Motor neuron (in vitro differentiated cells): ENCODE data around the gene IKZF5. TPM values are rescaled to one million over a fixed set of nuclear protein-coding genes. Genes with fewer than 3 reads are reported as not detected.

Source experiments
- ATAC-seq, 8 experiments: fragments of 200-7000 bp; cut with Tn5 transposase; replicated peaks in 6 of 8; 2 replicates each; pipeline ENCODE4 v1.8.0; 2021; ENCODE audit warnings: mild to moderate bottlenecking in 8 of 8, moderate library complexity in 8 of 8
- H3K27ac ChIP-seq, 2 donors: fragments of 250-450 bp; sonication (Bioruptor Pico); 2 replicates each; pipeline ENCODE4 v1.9.0; 2021; ENCODE audit warnings: antibody characterized with exemption in 2 of 2, mild to moderate bottlenecking in 2 of 2, moderate library complexity in 1 of 2
- H3K4me1 ChIP-seq, 2 donors: fragments of 250-450 bp; sonication (Bioruptor Pico); replicated peaks in 1 of 2; 2 replicates each; pipeline ENCODE4 v1.6.1; 2021; ENCODE audit warnings: antibody characterized with exemption in 2 of 2, mild to moderate bottlenecking in 2 of 2, moderate library complexity in 1 of 2
- H3K4me3 ChIP-seq, 5 donors: fragments of 250-450 bp; sonication (Bioruptor Pico); 2 replicates each; pipeline ENCODE4 v1.9.0; 2021; ENCODE audit warnings: antibody characterized with exemption in 5 of 5, mild to moderate bottlenecking in 5 of 5, moderate library complexity in 4 of 5
- WGBS, 10 experiments: fragments of 450-650 bp; shearing (Covaris generic); methylation state at CpG; one replicate each; pipeline ENCODE4 v1.0.0; 2022; 5-methylcytosine and 5-hydroxymethylcytosine counted together
- in situ Hi-C, 9 experiments: fragments of 400-800 bp; cut with MboI; loops; one replicate each; pipeline ENCODE4 v1.15.0; 2021; ENCODE audit warnings: low sequenced_read_pairs in 9 of 9, low pct_unique_long_range_greater_than_20kb in 2 of 9; ENCODE audit not compliant: unreplicated experiment in 9 of 9
- total RNA-seq, 8 experiments: library from RNA; unstranded; fragments of 300-600 nt; gene quantifications; 2 replicates each; pipeline versions ENCODE4 v1.2.3 to v1.2.4, GENCODE V29; 2022

The IKZF5 gene
- total RNA-seq, 8 experiments from 2014 or later, result 7.3 to 23.8 (median 9.4) TPM

- ATAC-seq, result no peak
- in situ Hi-C loops, result no loop called here
- Histone ChIP-seq H3K4me1 (no peaks in the 10 kb centered on the region), H3K27ac (no peak overlapping the region), H3K4me3 (no peak overlapping the region)
- WGBS, 10 experiments, result 10 to 100% (median 70%) methylated on average over 1 to 2 of the region's 2 CpGs; no CpG with 5 or more reads in 2 of the 10 experiments
Observed at GRCh38 chr10:122988501-122988900, 20.1 kb downstream of the IKZF5 start.

DNA sequence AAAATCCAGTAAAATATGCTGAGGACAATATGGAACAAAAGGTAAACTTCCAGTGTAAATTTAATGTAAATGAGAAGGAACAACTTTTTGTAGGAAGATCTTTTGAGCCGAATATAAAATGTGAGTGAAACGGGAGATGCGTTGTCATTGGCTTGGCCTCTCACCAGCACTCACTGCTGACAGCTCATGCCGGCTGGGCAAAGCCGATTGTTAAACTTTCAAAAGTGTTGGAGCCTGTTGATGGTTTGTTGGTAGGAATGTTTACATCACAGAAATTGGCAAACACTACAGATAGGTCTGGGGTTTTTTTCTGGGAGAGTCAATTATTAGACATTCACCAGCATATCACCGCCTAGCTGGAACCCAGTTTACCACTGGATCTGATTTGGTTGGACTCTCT, 22.3 kb downstream of the IKZF5 start:
- Histone ChIP-seq H3K27ac (no peak overlapping the region), H3K4me1 (peaks cover 0 to 3% of the 10 kb centered on the region in 2 donors), H3K4me3 (no peak overlapping the region)
- in situ Hi-C loops, result no loop called here
- ATAC-seq, result no peak
- WGBS, 10 experiments, result 55 to 100% (median 92%) methylated on average over 3 to 6 of the region's 6 CpGs; no CpG with 5 or more reads in 1 of the 10 experiments

GRCh38 chr10:122984708-122985107, 23.9 kb downstream of the IKZF5 start:
- no peak for ATAC-seq
- no peak overlapping the region for H3K4me3 ChIP-seq
- no peak overlapping the region for H3K27ac ChIP-seq
- H3K4me1 ChIP-seq, result peaks cover 6 to 11% of the 10 kb centered on the region in 2 donors
- in situ Hi-C loops, result no loop called here
- WGBS, 10 experiments, result 80 to 100% (median 100%) methylated on average over 1 to 2 of the region's 2 CpGs; no CpG with 5 or more reads in 1 of the 10 experiments

GRCh38 chr10:122983898-122984297, 24.7 kb downstream of the IKZF5 start:
- Histone ChIP-seq H3K4me1 (peaks cover 9 to 15% of the 10 kb centered on the region in 2 donors), H3K27ac (no peak overlapping the region), H3K4me3 (no peak overlapping the region)
- in situ Hi-C loops, result no loop called here
- no peak for ATAC-seq
- 40 to 100% (median 91%) methylated on average over 1 to 6 of the region's 6 CpGs; no CpG with 5 or more reads in 2 of the 10 experiments for WGBS, 10 experiments

DNA sequence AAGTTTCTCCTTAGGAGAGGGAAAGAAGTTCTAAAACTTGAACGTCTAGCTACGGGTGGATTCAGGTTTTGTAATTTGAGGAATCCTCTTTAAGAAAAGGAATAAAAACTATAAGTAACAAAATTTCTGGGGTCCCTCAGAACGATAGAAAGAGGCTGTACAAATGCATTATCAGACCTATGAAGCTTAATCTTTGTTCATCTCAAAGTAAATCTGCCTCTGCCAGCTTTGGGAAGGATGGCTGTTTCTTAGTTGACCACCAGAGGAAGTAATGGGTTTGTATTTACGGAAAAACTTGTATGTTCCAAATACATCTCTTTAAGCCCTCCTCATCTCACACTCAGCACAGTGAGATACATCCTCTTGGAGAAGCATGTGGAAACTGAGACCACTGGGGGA, 27.5 kb downstream of the IKZF5 start:
- H3K4me3 ChIP-seq, result peak overlapping the region; percentile 75 to 96 (median 82)
- ATAC-seq, result peak in 3 of 8 experiments; percentile 14 to 35 (median 18)
- peak overlapping the region; percentile 36 to 98 for H3K27ac ChIP-seq

GRCh38 chr10:122980209-122981065, 28.2 kb downstream of the IKZF5 start, which contains the start of gene PSTK:
Gene PSTK (plus strand): TSS chr10:122980401. CDS start chr10:122980480, 79 bp downstream.
- Histone ChIP-seq H3K4me1 (peaks cover 9 to 15% of the 10 kb centered on the region in 2 donors), H3K27ac (peak within 1 kb of the TSS; percentile 97 to 98), H3K4me3 (peak within 1 kb of the TSS; percentile 75 to 96 (median 82))
- ATAC-seq, result peak; percentile 96 to 98 (median 97)
- in situ Hi-C loops, result no loop called here
- WGBS, 10 experiments, result 0 to 3% (median 0%) methylated on average over 1 to 17 of the region's 73 CpGs; no CpG with 5 or more reads in 3 of the 10 experiments

More for the DNA sequence above, 27.5 kb downstream of the IKZF5 start:
- in situ Hi-C loops, result no loop called here
- H3K4me1 ChIP-seq, result peaks cover 9 to 15% of the 10 kb centered on the region in 2 donors
- WGBS, 10 experiments, result 0 to 29% (median 8%) methylated on average over 1 to 4 of the region's 4 CpGs; no CpG with 5 or more reads in 1 of the 10 experiments

GRCh38 chr10:122974543-122975064, 34.0 kb downstream of the IKZF5 start:
- H3K27ac ChIP-seq, result no peak overlapping the region
- peak in 2 of 8 experiments; percentile 6 to 20 for ATAC-seq
- H3K4me1 ChIP-seq, result peaks cover 2 to 3% of the 10 kb centered on the region in 2 donors
- H3K4me3 ChIP-seq, result no peak overlapping the region
- in situ Hi-C loops, result no loop called here
- WGBS, 10 experiments, result 20 to 100% (median 88%) methylated on average over 1 to 2 of the region's 3 CpGs; no CpG with 5 or more reads in 5 of the 10 experiments

DNA sequence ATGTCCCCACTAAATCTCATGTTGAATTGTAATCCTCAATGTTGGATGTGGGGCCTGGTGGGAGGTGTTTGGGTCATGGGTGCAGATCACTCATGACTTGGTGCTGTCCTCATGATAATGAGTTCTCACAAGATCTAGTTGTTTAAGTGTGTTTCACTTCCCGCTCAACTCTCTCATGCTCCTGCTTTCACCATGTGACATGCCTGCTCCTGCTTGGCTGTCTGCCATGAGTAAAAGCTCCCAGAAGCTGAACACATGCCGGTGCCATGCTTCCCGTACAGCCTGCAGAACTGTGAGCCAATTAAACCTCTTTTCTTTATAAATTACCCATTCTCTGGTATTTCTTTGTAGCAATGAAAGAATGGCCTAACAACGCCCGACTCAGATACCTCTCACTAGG, 34.6 kb downstream of the IKZF5 start:
- no peak overlapping the region for H3K27ac ChIP-seq
- peak in 7 of 8 experiments; percentile 27 to 68 (median 36) for ATAC-seq
- no peak overlapping the region for H3K4me3 ChIP-seq
- no peaks in the 10 kb centered on the region for H3K4me1 ChIP-seq
- WGBS, 10 experiments, result 21 to 92% (median 60%) methylated on average over 2 to 5 of the region's 5 CpGs; no CpG with 5 or more reads in 2 of the 10 experiments
- in situ Hi-C loops, result no loop called here

- in situ Hi-C loops, result no loop called here
- H3K4me3 ChIP-seq, result no peak overlapping the region
- no peaks in the 10 kb centered on the region for H3K4me1 ChIP-seq
- no peak overlapping the region for H3K27ac ChIP-seq
- ATAC-seq, result no peak
- WGBS, 10 experiments, result 60 to 100% (median 84%) methylated on average over 1 to 3 of the region's 3 CpGs; no CpG with 5 or more reads in 2 of the 10 experiments
Observed at GRCh38 chr10:122968698-122969097, 39.9 kb downstream of the IKZF5 start.

GRCh38 chr10:122966879-122967278, 41.7 kb downstream of the IKZF5 start:
- no peak overlapping the region for H3K4me3 ChIP-seq
- no peak for ATAC-seq
- in situ Hi-C loops, result no loop called here
- H3K4me1 ChIP-seq, result no peaks in the 10 kb centered on the region
- no peak overlapping the region for H3K27ac ChIP-seq

DNA sequence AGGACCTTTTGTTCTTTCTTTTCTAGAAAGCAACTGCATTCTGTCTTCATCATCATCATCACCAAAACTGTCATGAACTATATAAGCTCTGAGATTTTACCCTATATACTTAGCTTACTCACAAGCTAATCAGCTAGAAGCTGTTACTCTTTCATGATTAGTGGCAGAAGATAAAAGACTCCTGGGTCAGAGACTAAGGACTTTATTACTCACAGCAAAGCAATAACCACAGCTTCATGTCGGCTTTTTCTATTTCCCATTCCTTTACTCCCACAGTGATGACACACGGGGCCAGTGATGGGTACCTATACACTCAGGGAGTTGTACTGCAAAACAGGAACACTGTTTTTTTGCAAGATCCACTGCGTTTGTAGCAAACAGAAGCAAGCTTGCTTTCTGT, 46.2 kb downstream of the IKZF5 start:
- WGBS, 10 experiments, result 0 to 87% (median 62%) methylated on average over 1 to 3 of the region's 3 CpGs; no CpG with 5 or more reads in 2 of the 10 experiments
- no peak overlapping the region for H3K4me3 ChIP-seq
- in situ Hi-C loops, result no loop called here
- no peak overlapping the region for H3K27ac ChIP-seq
- H3K4me1 ChIP-seq, result no peaks in the 10 kb centered on the region
- ATAC-seq, result no peak

- Histone ChIP-seq H3K4me3 (no peak overlapping the region), H3K27ac (no peak overlapping the region), H3K4me1 (peaks cover 11 to 13% of the 10 kb centered on the region in 2 donors)
- WGBS, 10 experiments, result 73 to 100% (median 86%) methylated on average over 1 to 5 of the region's 5 CpGs; no CpG with 5 or more reads in 2 of the 10 experiments
- no peak for ATAC-seq
- in situ Hi-C loops, result no loop called here
Observed at GRCh38 chr10:122957474-122957873, 51.1 kb downstream of the IKZF5 start.

DNA sequence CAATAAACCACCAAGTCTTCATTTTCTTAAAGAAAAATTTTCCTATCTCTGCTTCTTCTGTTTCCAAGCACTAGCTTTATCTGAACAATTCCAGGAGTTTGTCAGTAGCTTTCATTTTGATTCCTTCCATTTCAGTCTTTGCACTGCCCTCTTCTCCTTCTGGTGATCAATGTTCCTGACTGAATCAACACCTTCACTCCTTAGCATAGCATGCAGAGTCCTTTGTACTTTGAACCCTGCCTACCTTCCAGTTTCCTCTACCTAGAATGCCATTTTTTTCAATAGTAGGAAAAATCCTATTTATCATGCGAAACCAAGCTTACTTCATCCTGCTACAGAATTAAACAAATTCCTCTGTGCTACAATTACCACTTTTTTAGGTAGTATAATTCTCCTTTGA, 52.7 kb downstream of the IKZF5 start:
- H3K4me1 ChIP-seq, result peaks cover 13 to 24% of the 10 kb centered on the region in 2 donors
- in situ Hi-C loops, result no loop called here
- no peak overlapping the region for H3K27ac ChIP-seq
- no peak for ATAC-seq
- H3K4me3 ChIP-seq, result no peak overlapping the region
- 43 to 100% (median 100%) methylated on average over 1 of the region's 1 CpG; no CpG with 5 or more reads in 2 of the 10 experiments for WGBS, 10 experiments
